Measurements from ENCODE around the gene BBX. TPM values are rescaled to one million over a fixed set of nuclear protein-coding genes. Genes with fewer than 3 reads are reported as not detected.

BBX gene
- total RNA-seq, 4 donors from 2014 or later: 33.0 to 46.3 (median 36.7) TPM

- no peak overlapping the region for H3K27ac ChIP-seq
- TF ChIP-seq, protein P1, sequence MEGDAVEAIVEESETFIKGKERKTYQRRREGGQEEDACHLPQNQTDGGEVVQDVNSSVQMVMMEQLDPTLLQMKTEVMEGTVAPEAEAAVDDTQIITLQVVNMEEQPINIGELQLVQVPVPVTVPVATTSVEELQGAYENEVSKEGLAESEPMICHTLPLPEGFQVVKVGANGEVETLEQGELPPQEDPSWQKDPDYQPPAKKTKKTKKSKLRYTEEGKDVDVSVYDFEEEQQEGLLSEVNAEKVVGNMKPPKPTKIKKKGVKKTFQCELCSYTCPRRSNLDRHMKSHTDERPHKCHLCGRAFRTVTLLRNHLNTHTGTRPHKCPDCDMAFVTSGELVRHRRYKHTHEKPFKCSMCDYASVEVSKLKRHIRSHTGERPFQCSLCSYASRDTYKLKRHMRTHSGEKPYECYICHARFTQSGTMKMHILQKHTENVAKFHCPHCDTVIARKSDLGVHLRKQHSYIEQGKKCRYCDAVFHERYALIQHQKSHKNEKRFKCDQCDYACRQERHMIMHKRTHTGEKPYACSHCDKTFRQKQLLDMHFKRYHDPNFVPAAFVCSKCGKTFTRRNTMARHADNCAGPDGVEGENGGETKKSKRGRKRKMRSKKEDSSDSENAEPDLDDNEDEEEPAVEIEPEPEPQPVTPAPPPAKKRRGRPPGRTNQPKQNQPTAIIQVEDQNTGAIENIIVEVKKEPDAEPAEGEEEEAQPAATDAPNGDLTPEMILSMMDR (IDR thresholded peaks at IDR 0.05): no peak
- no peak for TF ChIP-seq POLR2A (IDR thresholded peaks at IDR 0.05)
- H3K9me3 ChIP-seq: no peaks in the 10 kb centered on the region
- no peaks in the 10 kb centered on the region for H3K27me3 ChIP-seq
- no peak for DNase-seq
- H3K36me3 ChIP-seq: no peaks in the 10 kb centered on the region
- no peaks in the 10 kb centered on the region for H3K4me1 ChIP-seq
- no peak overlapping the region for H3K4me3 ChIP-seq
Measured at GRCh38 chr3:107621465-107621864, 98.7 kb downstream of the BBX start.

- H3K4me3 ChIP-seq: no peak overlapping the region
- H3K4me1 ChIP-seq: peaks cover 0 to 2% (median 0%) of the 10 kb centered on the region in 4 donors
Measured at GRCh38 chr3:107627962-107628542, 105.3 kb downstream of the BBX start.

GRCh38 chr3:107629566-107629965 lies 106.8 kb downstream of the BBX start:
- no peak for TF ChIP-seq POLR2A (IDR thresholded peaks at IDR 0.05)
- TF ChIP-seq, protein P1 (IDR thresholded peaks at IDR 0.05): no peak
- no peaks in the 10 kb centered on the region for H3K36me3 ChIP-seq
- no peaks in the 10 kb centered on the region for H3K27me3 ChIP-seq
- H3K27ac ChIP-seq: no peak overlapping the region
- peaks cover 0 to 5% (median 0%) of the 10 kb centered on the region in 4 donors for H3K4me1 ChIP-seq
- H3K4me3 ChIP-seq: no peak overlapping the region
- DNase-seq: no peak
- H3K9me3 ChIP-seq: no peaks in the 10 kb centered on the region

More at GRCh38 chr3:107627962-107628542, 105.3 kb downstream of the BBX start:
- no peak for DNase-seq
- Histone ChIP-seq H3K27me3 (no peaks in the 10 kb centered on the region), H3K9me3 (no peaks in the 10 kb centered on the region), H3K36me3 (no peaks in the 10 kb centered on the region), H3K27ac (no peak overlapping the region)
- TF ChIP-seq, protein P1 (IDR thresholded peaks at IDR 0.05): no peak
- no peak for TF ChIP-seq POLR2A (IDR thresholded peaks at IDR 0.05)

GRCh38 chr3:107630779-107631178 lies 108.0 kb downstream of the BBX start:
- H3K4me1 ChIP-seq: peaks cover 0 to 5% (median 0%) of the 10 kb centered on the region in 4 donors
- TF ChIP-seq, protein P1 (IDR thresholded peaks at IDR 0.05): no peak
- no peak for TF ChIP-seq POLR2A (IDR thresholded peaks at IDR 0.05)
- no peak overlapping the region for H3K4me3 ChIP-seq
- no peaks in the 10 kb centered on the region for H3K36me3 ChIP-seq
- no peak overlapping the region for H3K27ac ChIP-seq
- H3K27me3 ChIP-seq: no peaks in the 10 kb centered on the region
- no peaks in the 10 kb centered on the region for H3K9me3 ChIP-seq
- no peak for DNase-seq

DNA sequence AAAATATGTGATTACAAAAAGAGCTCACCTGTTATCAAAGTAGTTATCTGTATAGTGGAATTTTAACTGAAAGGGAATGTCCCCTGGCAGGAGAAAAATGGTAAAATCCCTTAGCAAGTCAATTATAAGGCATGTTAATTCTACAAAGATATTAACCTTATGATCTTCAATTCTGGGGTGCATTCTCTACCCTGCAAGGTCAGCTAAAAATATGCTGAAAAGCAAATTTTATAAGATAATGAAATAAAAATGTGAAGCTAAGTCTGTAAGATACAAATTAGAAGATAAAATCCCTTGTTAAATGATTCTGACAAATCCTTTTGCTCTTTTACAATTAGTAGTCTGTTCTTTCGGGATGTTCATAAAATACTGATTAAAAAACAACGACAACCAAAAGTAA lies 109.8 kb downstream of the BBX start:
- no peaks in the 10 kb centered on the region for H3K36me3 ChIP-seq

More for the DNA sequence above, 109.8 kb downstream of the BBX start:
- no peak overlapping the region for H3K27ac ChIP-seq
- no peaks in the 10 kb centered on the region for H3K9me3 ChIP-seq
- H3K4me1 ChIP-seq: peaks cover 0 to 5% (median 0%) of the 10 kb centered on the region in 4 donors
- H3K27me3 ChIP-seq: no peaks in the 10 kb centered on the region
- H3K4me3 ChIP-seq: no peak overlapping the region
- TF ChIP-seq POLR2A (IDR thresholded peaks at IDR 0.05): no peak
- TF ChIP-seq, protein P1 (IDR thresholded peaks at IDR 0.05): no peak
- no peak for DNase-seq
